ENCODE results near the gene MYO7B.

The MYO7B gene

DNA sequence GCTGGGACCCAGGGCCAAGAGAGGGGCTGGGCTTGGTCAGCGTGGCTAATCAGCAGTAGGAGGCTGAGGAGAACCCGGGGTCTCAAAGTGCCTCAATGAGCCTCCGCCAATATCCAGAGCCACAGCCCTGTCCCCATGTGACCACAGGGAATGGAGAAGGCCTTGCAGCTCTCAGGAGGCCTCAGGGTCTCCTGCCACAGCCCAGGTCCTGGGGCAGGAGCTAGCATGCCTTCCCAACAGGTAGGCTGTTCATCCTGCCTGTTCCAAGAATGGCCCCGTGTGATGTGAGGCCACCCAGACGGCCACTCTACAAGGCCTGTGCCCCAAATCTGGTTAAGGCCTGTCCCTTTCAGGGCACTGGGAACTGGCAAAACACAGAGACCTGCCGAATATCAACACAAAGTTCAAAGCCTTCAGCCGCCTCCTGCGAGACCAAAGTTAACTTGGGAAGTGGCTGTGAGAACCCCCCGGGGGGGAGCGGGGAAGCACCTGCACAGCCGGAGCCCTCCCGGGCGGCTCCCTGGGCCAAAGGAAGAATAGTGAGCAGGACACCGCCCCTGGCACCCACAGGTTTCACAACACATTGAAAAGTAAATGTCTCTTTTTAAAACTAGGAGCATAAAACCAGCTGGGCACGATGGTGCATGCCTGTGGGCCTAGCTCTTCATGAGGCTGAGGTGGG, 144.3 kb downstream of the MYO7B start:
- WGBS: 95% methylated on average over 14 of the region's 15 CpGs
- Histone ChIP-seq H3K18ac (ENCODE audit: low read depth in 1 of 2, low read length in 2 of 2) (no peak overlapping the region), H2AFZ (ENCODE audit: low read depth, low read length) (no peak overlapping the region)

DNA sequence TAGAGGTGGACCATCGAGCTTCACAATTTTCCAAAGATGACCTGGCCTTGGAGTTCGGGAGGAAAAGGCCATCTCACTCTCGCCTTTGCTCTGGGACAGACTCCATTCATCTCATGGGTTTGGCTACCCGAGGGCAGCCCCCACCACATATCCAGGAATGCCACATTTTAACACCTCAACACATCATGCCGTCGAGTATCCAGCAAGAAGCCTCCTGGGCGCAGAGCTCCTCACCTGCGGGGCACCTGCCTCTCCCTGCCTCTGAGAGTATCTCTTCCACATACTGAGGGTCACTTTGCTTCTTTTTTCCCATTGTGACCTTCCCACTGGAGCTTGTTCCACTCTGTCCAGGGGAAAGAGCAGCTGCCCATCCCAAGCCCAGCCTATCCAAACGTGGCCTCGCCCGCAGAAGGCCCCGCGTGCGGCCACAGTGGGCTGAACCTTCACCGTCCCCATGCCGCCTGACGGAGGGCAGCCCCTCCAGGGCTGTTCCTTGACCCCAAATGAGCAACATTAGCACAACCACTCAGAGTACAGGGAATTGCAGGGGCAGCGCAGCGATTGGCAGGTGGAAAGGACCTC, 145.3 kb downstream of the MYO7B start:
- no peak overlapping the region for H3K23ac ChIP-seq (ENCODE audit: low read length in 2 of 2)
- no peak overlapping the region for H4K91ac ChIP-seq (ENCODE audit: low read length)
- H2BK120ac ChIP-seq (ENCODE audit: low read depth, low read length): no peak overlapping the region
- no peak for DNase-seq
- no peaks in the 10 kb centered on the region for H3K9me3 ChIP-seq (ENCODE audit: control insufficient read depth, low read length)
- no peak overlapping the region for H2AFZ ChIP-seq (ENCODE audit: low read depth, low read length)
- H3K4me2 ChIP-seq (ENCODE audit: low read length, poor library complexity, severe bottlenecking): no peak overlapping the region
- H2BK5ac ChIP-seq (ENCODE audit: low read depth, low read length, poor library complexity, severe bottlenecking): no peak overlapping the region
- H2BK12ac ChIP-seq (ENCODE audit: low read length in 2 of 2): no peak overlapping the region
- no peaks in the 10 kb centered on the region for H3K36me3 ChIP-seq (ENCODE audit: control insufficient read depth in 1 of 2, insufficient read depth in 2 of 2, low read depth in 1 of 2, low read length in 2 of 2)
- H3K14ac ChIP-seq (ENCODE audit: low read length in 2 of 2): no peak overlapping the region
- no peak overlapping the region for H3K4ac ChIP-seq (ENCODE audit: low read depth in 1 of 2, low read length in 2 of 2)
- peak overlapping the region; percentile 53 for H3K9ac ChIP-seq (ENCODE audit: low read length)
- peak overlapping the region in 1 of 2 experiments; percentile 64 for H3K4me3 ChIP-seq (ENCODE audit: insufficient read depth in 1 of 2, low read depth in 1 of 2, low read length in 2 of 2)
- peaks cover 23 to 42% of the 10 kb centered on the region in 2 experiments for H3K27me3 ChIP-seq (ENCODE audit: control insufficient read depth in 1 of 2, insufficient read depth in 1 of 2, low read length in 2 of 2)
- WGBS: 91% methylated on average over 19 of the region's 19 CpGs
- no peak overlapping the region for H4K8ac ChIP-seq (ENCODE audit: low read length)
- H3K27ac ChIP-seq (ENCODE audit: low read length, poor library complexity, severe bottlenecking): no peak overlapping the region
- no peak overlapping the region for H2BK15ac ChIP-seq (ENCODE audit: low read depth, poor library complexity, severe bottlenecking)
- H3K79me1 ChIP-seq (replicated peaks; ENCODE audit: low read length, poor library complexity, severe bottlenecking): no peaks in the 10 kb centered on the region
- no peak overlapping the region for H3K18ac ChIP-seq (ENCODE audit: low read depth in 1 of 2, low read length in 2 of 2)
- no peak overlapping the region for H2AK5ac ChIP-seq (ENCODE audit: low read length, severe bottlenecking)
- peaks cover 6% of the 10 kb centered on the region for H3K4me1 ChIP-seq (ENCODE audit: control insufficient read depth, insufficient read depth, low read depth, low read length)

More for the DNA sequence above, 144.3 kb downstream of the MYO7B start:
- no peak overlapping the region for H3K23ac ChIP-seq (ENCODE audit: low read length in 2 of 2)
- H2BK12ac ChIP-seq (ENCODE audit: low read length in 2 of 2): no peak overlapping the region
- H3K27me3 ChIP-seq (ENCODE audit: control insufficient read depth in 1 of 2, insufficient read depth in 1 of 2, low read length in 2 of 2): peaks cover 23 to 45% of the 10 kb centered on the region in 2 experiments
- H3K27ac ChIP-seq (ENCODE audit: low read length, poor library complexity, severe bottlenecking): no peak overlapping the region
- H3K4me1 ChIP-seq (ENCODE audit: control insufficient read depth, insufficient read depth, low read depth, low read length): peaks cover 9% of the 10 kb centered on the region
- no peak overlapping the region for H2AK5ac ChIP-seq (ENCODE audit: low read length, severe bottlenecking)
- no peak overlapping the region for H2BK5ac ChIP-seq (ENCODE audit: low read depth, low read length, poor library complexity, severe bottlenecking)
- H4K91ac ChIP-seq (ENCODE audit: low read length): peak overlapping the region; percentile 52
- no peaks in the 10 kb centered on the region for H3K79me1 ChIP-seq (replicated peaks; ENCODE audit: low read length, poor library complexity, severe bottlenecking)
- no peak overlapping the region for H4K8ac ChIP-seq (ENCODE audit: low read length)
- H3K4me3 ChIP-seq (ENCODE audit: insufficient read depth in 1 of 2, low read depth in 1 of 2, low read length in 2 of 2): no peak overlapping the region
- no peaks in the 10 kb centered on the region for H3K36me3 ChIP-seq (ENCODE audit: control insufficient read depth in 1 of 2, insufficient read depth in 2 of 2, low read depth in 1 of 2, low read length in 2 of 2)
- H3K4ac ChIP-seq (ENCODE audit: low read depth in 1 of 2, low read length in 2 of 2): no peak overlapping the region
- no peak for DNase-seq
- H2BK15ac ChIP-seq (ENCODE audit: low read depth, poor library complexity, severe bottlenecking): no peak overlapping the region
- no peaks in the 10 kb centered on the region for H3K9me3 ChIP-seq (ENCODE audit: control insufficient read depth, low read length)
- H3K14ac ChIP-seq (ENCODE audit: low read length in 2 of 2): no peak overlapping the region
- H3K9ac ChIP-seq (ENCODE audit: low read length): no peak overlapping the region
- no peak overlapping the region for H3K4me2 ChIP-seq (ENCODE audit: low read length, poor library complexity, severe bottlenecking)
- H2BK120ac ChIP-seq (ENCODE audit: low read depth, low read length): no peak overlapping the region

DNA sequence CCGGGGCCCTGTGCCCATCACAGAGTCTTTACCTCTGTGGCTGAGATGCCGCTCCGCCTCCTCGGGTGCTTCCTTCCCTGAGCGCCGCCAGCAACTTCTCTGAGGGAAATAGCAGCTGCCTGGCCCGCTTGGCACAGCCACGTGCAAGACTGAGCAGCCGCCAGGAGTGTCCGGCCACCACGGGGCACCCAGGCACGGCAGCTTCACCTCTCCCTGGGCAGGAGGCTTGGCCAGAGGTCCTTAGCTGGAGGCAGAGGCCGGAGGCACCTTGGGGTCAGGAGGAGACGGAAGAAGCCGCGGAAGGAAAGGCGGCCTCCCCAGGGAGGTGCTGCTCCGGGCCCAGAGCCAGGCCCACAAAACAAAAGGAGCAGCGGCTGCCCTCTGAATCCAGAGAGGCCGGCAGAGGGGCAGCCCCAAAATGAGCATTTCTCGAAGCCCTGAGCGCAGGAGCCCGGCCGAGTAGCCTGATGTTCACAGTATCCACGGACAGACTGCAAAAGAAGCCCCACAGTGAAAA, 145.9 kb downstream of the MYO7B start:
- Histone ChIP-seq H3K79me1 (replicated peaks; ENCODE audit: low read length, poor library complexity, severe bottlenecking) (no peaks in the 10 kb centered on the region), H3K23ac (ENCODE audit: low read length in 2 of 2) (no peak overlapping the region), H2BK15ac (ENCODE audit: low read depth, poor library complexity, severe bottlenecking) (no peak overlapping the region), H3K14ac (ENCODE audit: low read length in 2 of 2) (no peak overlapping the region), H2BK5ac (ENCODE audit: low read depth, low read length, poor library complexity, severe bottlenecking) (no peak overlapping the region), H3K4me1 (ENCODE audit: control insufficient read depth, insufficient read depth, low read depth, low read length) (peaks cover 3% of the 10 kb centered on the region), H4K8ac (ENCODE audit: low read length) (peak overlapping the region; percentile 55), H3K27me3 (ENCODE audit: control insufficient read depth in 1 of 2, insufficient read depth in 1 of 2, low read length in 2 of 2) (peaks cover 23 to 36% of the 10 kb centered on the region in 2 experiments), H2AK5ac (ENCODE audit: low read length, severe bottlenecking) (no peak overlapping the region), H3K9me3 (ENCODE audit: control insufficient read depth, low read length) (no peaks in the 10 kb centered on the region), H3K18ac (ENCODE audit: low read depth in 1 of 2, low read length in 2 of 2) (no peak overlapping the region), H2BK120ac (ENCODE audit: low read depth, low read length) (no peak overlapping the region), H2AFZ (ENCODE audit: low read depth, low read length) (no peak overlapping the region), H2BK12ac (ENCODE audit: low read length in 2 of 2) (no peak overlapping the region), H3K4ac (ENCODE audit: low read depth in 1 of 2, low read length in 2 of 2) (no peak overlapping the region), H3K36me3 (ENCODE audit: control insufficient read depth in 1 of 2, insufficient read depth in 2 of 2, low read depth in 1 of 2, low read length in 2 of 2) (no peaks in the 10 kb centered on the region), H3K4me2 (ENCODE audit: low read length, poor library complexity, severe bottlenecking) (no peak overlapping the region), H3K4me3 (ENCODE audit: insufficient read depth in 1 of 2, low read depth in 1 of 2, low read length in 2 of 2) (peak overlapping the region in 1 of 2 experiments; percentile 64), H3K9ac (ENCODE audit: low read length) (peak overlapping the region; percentile 53), H3K27ac (ENCODE audit: low read length, poor library complexity, severe bottlenecking) (no peak overlapping the region), H4K91ac (ENCODE audit: low read length) (no peak overlapping the region)
- WGBS: 88% methylated on average over 25 of the region's 25 CpGs
- no peak for DNase-seq

DNA sequence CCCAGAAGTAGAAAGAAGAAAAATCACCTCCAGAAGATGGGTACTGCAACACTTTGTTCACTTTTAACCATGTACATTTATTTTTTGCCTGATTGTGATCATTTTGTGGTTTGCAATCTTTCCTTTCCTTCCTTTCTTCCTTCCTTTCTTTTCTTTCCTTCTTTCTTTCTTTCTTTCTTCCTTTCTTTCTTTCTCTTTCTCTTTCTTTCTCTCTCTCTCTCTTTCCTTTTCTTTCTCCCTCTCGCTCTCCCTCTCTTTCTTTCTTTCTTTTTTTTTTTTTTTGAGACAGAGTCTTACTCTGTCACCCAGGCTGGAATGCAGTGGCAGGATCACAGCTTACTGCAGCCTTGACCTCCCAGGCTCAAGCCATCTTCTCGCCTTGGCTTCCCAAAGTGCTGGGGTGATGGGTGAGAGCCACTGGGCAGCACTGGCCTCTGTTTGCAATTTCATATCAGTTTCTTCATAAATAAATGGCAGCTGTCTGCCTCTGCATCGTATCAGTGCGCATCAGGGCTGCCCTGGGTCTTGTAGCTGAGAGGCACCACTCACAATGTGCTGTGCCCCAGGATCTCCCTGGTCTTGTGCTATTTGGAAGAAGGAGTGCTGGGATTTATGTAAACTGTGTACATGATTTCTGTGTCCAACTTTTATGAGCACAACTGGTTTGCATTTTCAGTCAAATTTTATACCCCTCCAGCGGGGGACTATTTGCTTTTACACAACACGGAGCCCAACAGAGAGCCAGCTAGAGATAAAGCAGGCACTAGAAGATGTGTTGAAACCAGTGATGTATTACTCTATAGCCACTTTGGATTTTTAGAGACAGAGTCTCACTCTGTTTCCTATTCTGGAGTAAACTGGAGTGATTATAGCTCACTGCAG, 146.7 kb downstream of the MYO7B start:
- Histone ChIP-seq H3K27ac (ENCODE audit: low read length, poor library complexity, severe bottlenecking) (no peak overlapping the region), H3K36me3 (ENCODE audit: control insufficient read depth in 1 of 2, insufficient read depth in 2 of 2, low read depth in 1 of 2, low read length in 2 of 2) (no peaks in the 10 kb centered on the region), H2BK120ac (ENCODE audit: low read depth, low read length) (no peak overlapping the region), H2AFZ (ENCODE audit: low read depth, low read length) (no peak overlapping the region), H3K79me1 (replicated peaks; ENCODE audit: low read length, poor library complexity, severe bottlenecking) (no peaks in the 10 kb centered on the region), H2AK5ac (ENCODE audit: low read length, severe bottlenecking) (no peak overlapping the region), H2BK15ac (ENCODE audit: low read depth, poor library complexity, severe bottlenecking) (no peak overlapping the region), H3K9me3 (ENCODE audit: control insufficient read depth, low read length) (no peaks in the 10 kb centered on the region), H3K23ac (ENCODE audit: low read length in 2 of 2) (no peak overlapping the region), H3K4me1 (ENCODE audit: control insufficient read depth, insufficient read depth, low read depth, low read length) (peaks cover 3% of the 10 kb centered on the region), H3K4me2 (ENCODE audit: low read length, poor library complexity, severe bottlenecking) (no peak overlapping the region), H3K4me3 (ENCODE audit: insufficient read depth in 1 of 2, low read depth in 1 of 2, low read length in 2 of 2) (no peak overlapping the region), H2BK5ac (ENCODE audit: low read depth, low read length, poor library complexity, severe bottlenecking) (no peak overlapping the region), H4K91ac (ENCODE audit: low read length) (peak overlapping the region; percentile 31), H3K27me3 (ENCODE audit: control insufficient read depth in 1 of 2, insufficient read depth in 1 of 2, low read length in 2 of 2) (peaks cover 14 to 28% of the 10 kb centered on the region in 2 experiments), H3K14ac (ENCODE audit: low read length in 2 of 2) (no peak overlapping the region), H4K8ac (ENCODE audit: low read length) (no peak overlapping the region), H3K18ac (ENCODE audit: low read depth in 1 of 2, low read length in 2 of 2) (no peak overlapping the region), H3K9ac (ENCODE audit: low read length) (no peak overlapping the region), H3K4ac (ENCODE audit: low read depth in 1 of 2, low read length in 2 of 2) (no peak overlapping the region), H2BK12ac (ENCODE audit: low read length in 2 of 2) (no peak overlapping the region)
- WGBS: 79% methylated on average over 5 of the region's 6 CpGs
- DNase-seq: no peak

All from mesenchymal stem cell (in vitro differentiated cells and primary cell).